K562 (cell line): Measurements from ENCODE around the gene HADHB. TPM values are rescaled to one million over a fixed set of nuclear protein-coding genes. Genes with fewer than 3 reads are reported as not detected.
A peak's percentile ranks its signal among the peaks of the same experiment; 100 is the strongest.

Experiments used
- ATAC-seq: fragments of 200-7000 bp; cut with Tn5 transposase; 3 replicates; pipeline ENCODE4 v1.9.1; 2020; ENCODE audit warnings: moderate library complexity
- BruUV-seq: library from RNA; stranded (reverse); fragments of 400-500 nt; replicated peaks from 2 replicates; lab custom pipeline; 2021; lab: Mats Ljungman, UMichigan
- CTCF ChIA-PET: fragments of 300-600 bp; formaldehyde crosslinking; extraction: SDS; loops from one replicate; lab custom pipeline; 2021; ENCODE audit warnings: low intra/inter-chr PET ratio; lab: Yijun Ruan, JAX
- POLR2A ChIA-PET: fragments of 300-600, 350-650 bp; sonication (Branson Sonifier 250); formaldehyde crosslinking; extraction: SDS; loops from one replicate; lab custom pipeline; 2021; ENCODE audit warnings: antibody characterized with exemption, inconsistent platforms; lab: Yijun Ruan, JAX
- DNase-seq, 4 experiments: peaks; one replicate each; pipeline versions ENCODE4 v3.0.0 to v3.0.0-alpha.2; 2011 to 2018; ENCODE audit warnings: low spot score in 3 of 4, mixed read lengths in 3 of 4; ENCODE audit errors: extremely low read depth in 1 of 4
- FAIRE-seq: peaks from 2 replicates; lab custom pipeline; 2011; peaks lifted over from hg19 to GRCh38; lab: Jason Lieb, UNC
- H2AFZ ChIP-seq: 2 replicates; pipeline ENCODE4 v1.6.0; 2011; ENCODE audit warnings: low read depth, low read length, control low read depth, inconsistent platforms
- H3K27ac ChIP-seq: fragments of 200-600 bp; 3 replicates; pipeline ENCODE4 v1.8.0; 2011; ENCODE audit warnings: low read depth, mild to moderate bottlenecking, control low read depth, inconsistent platforms, low read length, moderate library complexity, mixed read lengths; ENCODE audit errors: extremely low read depth
- H3K27me3 ChIP-seq, 2 experiments: fragments of 300-600 bp in 1 of 2; 2 replicates in 1 of 2; 3 replicates in 1 of 2; pipeline versions ENCODE4 v1.6.0 to v1.8.0; 2011; ENCODE audit warnings: inconsistent platforms in 2 of 2, low read length in 2 of 2, mild to moderate bottlenecking in 1 of 2, mixed read lengths in 1 of 2, moderate library complexity in 1 of 2; ENCODE audit not compliant: control insufficient read depth in 2 of 2, insufficient read depth in 2 of 2
- H3K36me3 ChIP-seq: fragments of 300-600 bp; 3 replicates; pipeline ENCODE4 v1.8.0; 2011; ENCODE audit warnings: mild to moderate bottlenecking, low read length, inconsistent platforms; ENCODE audit not compliant: control insufficient read depth, insufficient read depth
- H3K4me1 ChIP-seq, 2 experiments: fragments of 200-600 bp in 1 of 2; replicated peaks in 1 of 2; 2 replicates in 1 of 2; 3 replicates in 1 of 2; pipeline versions ENCODE4 v1.5.1 to v1.8.0; 2011; ENCODE audit warnings: inconsistent platforms in 2 of 2, low read length in 2 of 2, mild to moderate bottlenecking in 1 of 2, mixed read lengths in 1 of 2, moderate library complexity in 1 of 2; ENCODE audit not compliant: control insufficient read depth in 2 of 2, insufficient read depth in 2 of 2
- H3K4me2 ChIP-seq: 2 replicates; pipeline ENCODE4 v1.6.1; 2011; ENCODE audit warnings: low read length, control low read depth, inconsistent platforms, mixed read lengths; ENCODE audit not compliant: insufficient read depth
- H3K4me3 ChIP-seq: fragments of 200-600 bp; sonication (generic), shearing (Covaris generic); 2 replicates; pipeline ENCODE4 v1.5.1; 2016; ENCODE audit warnings: control low read depth, inconsistent platforms
- H3K79me2 ChIP-seq: fragments of 200-600 bp; 3 replicates; pipeline ENCODE4 v1.8.0; 2011; ENCODE audit warnings: low read length, inconsistent platforms; ENCODE audit not compliant: control insufficient read depth, insufficient read depth
- H3K9ac ChIP-seq, 2 experiments: 2 replicates each; pipeline versions ENCODE4 v1.6.0 to v1.6.1; 2011; ENCODE audit warnings: low read depth in 2 of 2, low read length in 2 of 2, control low read depth in 1 of 2, inconsistent platforms in 1 of 2, mild to moderate bottlenecking in 1 of 2, mixed read lengths in 1 of 2; ENCODE audit not compliant: insufficient read depth in 1 of 2
- H3K9me1 ChIP-seq: one replicate; pipeline ENCODE4 v1.6.0; 2011; ENCODE audit warnings: inconsistent platforms, mild to moderate bottlenecking, low read length, moderate library complexity; ENCODE audit not compliant: control insufficient read depth, insufficient read depth
- H3K9me3 ChIP-seq: replicated peaks from 2 replicates; pipeline ENCODE4 v1.5.1; 2011; ENCODE audit warnings: low read depth, low read length, inconsistent platforms; ENCODE audit not compliant: control insufficient read depth, insufficient read depth
- H4K20me1 ChIP-seq: replicated peaks from 2 replicates; pipeline ENCODE4 v1.6.1; 2011; ENCODE audit warnings: low read length, inconsistent platforms, mixed read lengths; ENCODE audit not compliant: control insufficient read depth, insufficient read depth
- BCOR ChIP-seq: fragments of 450-650 bp; IDR thresholded peaks from 2 replicates; pipeline ENCODE4 v1.6.1; 2016
- CSDE1 ChIP-seq, 2 experiments: fragments of 450-650 bp; IDR thresholded peaks; 2 replicates each; pipeline ENCODE4 v1.6.1; 2016; ENCODE audit warnings: mild to moderate bottlenecking in 1 of 2
- GTF2F1 ChIP-seq: IDR thresholded peaks from 2 replicates; pipeline ENCODE4 v1.6.1; 2011; ENCODE audit warnings: low read depth, low read length, improper control_type of control experiment
- KLF6 ChIP-seq: fragments of 250-450 bp; sonication (Bioruptor Pico); IDR thresholded peaks from 2 replicates; pipeline ENCODE4 v1.4.0; 2020; ENCODE audit warnings: mild to moderate bottlenecking, moderate library complexity, borderline replicate concordance
- MLX ChIP-seq, 2 experiments: fragments of 450-650 bp in 1 of 2; sonication (generic) in 1 of 2; formaldehyde crosslinking; conservative IDR thresholded peaks; 2 replicates each; pipeline versions ENCODE4 v1.4.0 to v1.8.1; 2020 to 2022; ENCODE audit warnings: mild to moderate bottlenecking in 1 of 2, missing genetic modification reagents in 1 of 2
- RBBP5 ChIP-seq: fragments of 200-600 bp; sonication (generic); IDR thresholded peaks from 2 replicates; pipeline ENCODE4 v1.6.1; 2012; ENCODE audit warnings: borderline replicate concordance, mild to moderate bottlenecking, low read length, control low read depth, inconsistent platforms; ENCODE audit not compliant: insufficient read depth, poor library complexity, severe bottlenecking
- SNIP1 ChIP-seq: fragments of 450-650 bp; IDR thresholded peaks from 2 replicates; pipeline ENCODE4 v1.7.1; 2017; ENCODE audit warnings: low read depth, mild to moderate bottlenecking
- ZSCAN29 ChIP-seq: fragments of 450-650 bp; IDR thresholded peaks from 2 replicates; pipeline ENCODE4 v1.6.1; 2017
- WGBS: fragments of 100-300 bp; shearing (Covaris generic); methylation state at CpG from one replicate; pipeline ENCODE4 v1.1.6; 2016; ENCODE audit warnings: low coverage, mixed read lengths; ENCODE audit not compliant: insufficient coverage; ENCODE audit errors: missing lambda C conversion rate; 5-methylcytosine and 5-hydroxymethylcytosine counted together
- in situ Hi-C: fragments of 300-500 bp; cut with MboI; formaldehyde crosslinking; loops from 4 replicates; pipeline ENCODE4 v1.15.0; 2018; ENCODE audit warnings: inconsistent platforms, mixed read lengths
- intact Hi-C: fragments of 100-400 bp; cut with micrococcal nuclease; formaldehyde crosslinking; loops from 2 replicates; pipeline ENCODE4 v1.14.2; 2022
- polyA plus RNA-seq, 8 experiments: library from polyadenylated mRNA; depleted of rRNA in 4 of 8; stranded (reverse) in 5 of 8; unstranded in 3 of 8; fragments of >200 nt; fragmentation: Nextera tagmentation in 2 of 8; fragmentation: Illumina TruSeq in 1 of 8; extraction: Ambion mirVana in 2 of 8; extraction: Trizol in 1 of 8; gene quantifications; 2 replicates each; pipeline versions ENCODE4 v1.2.1 to v1.2.3, GENCODE V29; 2011 to 2014; ENCODE audit warnings: inconsistent platforms in 1 of 8, missing spikeins in 1 of 8
- total RNA-seq, 7 experiments: library from RNA; depleted of rRNA in 6 of 7; stranded (reverse); fragments of >200 nt in 6 of 7; fragmentation: Illumina TruSeq in 2 of 7; extraction: Trizol in 2 of 7; gene quantifications; 2 replicates each; pipeline versions ENCODE4 v1.2.1 to v1.2.3, GENCODE V29; 2011 to 2021; ENCODE audit warnings: low replicate concordance in 1 of 7
- TF ChIP-seq, protein P1 (sequence below): fragments of 450-650 bp; IDR thresholded peaks from 2 replicates; pipeline ENCODE4 v1.6.1; 2016
- TF ChIP-seq, protein P2 (sequence below), 2 experiments: fragments of 450-650 bp; conservative IDR thresholded peaks; 2 replicates each; pipeline ENCODE4 v1.6.1; 2017; ENCODE audit warnings: mild to moderate bottlenecking in 2 of 2, moderate library complexity in 2 of 2

The HADHB gene
- total and polyA plus RNA-seq, 9 of the 15 experiments (the other 6 are each of a cell fraction or from before 2014, with no cell fraction given) = 67.3 to 199 (median 100) TPM

DNA sequence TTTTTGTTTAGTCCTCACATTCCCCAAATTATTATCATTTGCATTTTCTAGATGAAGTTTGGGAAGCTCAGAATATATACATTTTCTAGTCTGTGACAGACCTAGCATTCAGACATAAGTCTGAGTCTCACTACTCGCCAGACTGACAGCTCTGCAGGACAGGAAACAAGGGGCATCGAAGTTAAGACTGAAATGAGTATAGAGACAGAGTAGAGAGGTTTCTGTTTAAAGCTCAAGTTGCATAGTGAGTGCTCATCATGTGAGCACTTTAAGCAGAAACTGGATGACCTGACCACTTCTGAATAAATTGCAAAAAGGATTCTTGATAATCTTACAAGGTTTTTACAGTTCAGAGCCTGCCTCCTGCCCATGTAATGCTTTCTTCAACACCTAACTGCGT lies 1.1 kb downstream of the HADHB start:
- DNase-seq = peak in 1 of 4 experiments; percentile 47
- Histone ChIP-seq H3K27ac (peak overlapping the region; percentile 95; the same call in 2 of the 3 replicates), H4K20me1 (no peaks in the 10 kb centered on the region), H3K4me3 (peak overlapping the region; percentile 82), H2AFZ (no peak overlapping the region), H3K27me3 (no peaks in the 10 kb centered on the region), H3K4me1 (peaks cover 6 to 11% of the 10 kb centered on the region in 2 experiments; a peak in 3 of 5 replicates), H3K9me1 (no peaks in the 10 kb centered on the region), H3K9ac (peak overlapping the region in 1 of 2 experiments; percentile 84; a peak in 2 of 4 replicates), H3K4me2 (peak overlapping the region; percentile 87), H3K36me3 (peaks cover 3% of the 10 kb centered on the region; the same call in 1 of the 3 replicates), H3K79me2 (peaks cover 100% of the 10 kb centered on the region), H3K9me3 (no peaks in the 10 kb centered on the region)
- intact Hi-C loops = no loop called here
- WGBS = 0% methylated on average over 3 of the region's 3 CpGs
- peak; percentile 11; the same call in 2 of the 3 replicates for ATAC-seq
- POLR2A ChIA-PET = interaction anchor here (0.6 to 6.0 kb wide), 12 partner anchors 8 to 1701 kb away, joined by 3 to 74 read pairs (median 3); no protein-coding TSS in a partner anchor
- CTCF ChIA-PET = no interaction called here
- no peak for TF ChIP-seq BCOR
- TF ChIP-seq, protein P1, sequence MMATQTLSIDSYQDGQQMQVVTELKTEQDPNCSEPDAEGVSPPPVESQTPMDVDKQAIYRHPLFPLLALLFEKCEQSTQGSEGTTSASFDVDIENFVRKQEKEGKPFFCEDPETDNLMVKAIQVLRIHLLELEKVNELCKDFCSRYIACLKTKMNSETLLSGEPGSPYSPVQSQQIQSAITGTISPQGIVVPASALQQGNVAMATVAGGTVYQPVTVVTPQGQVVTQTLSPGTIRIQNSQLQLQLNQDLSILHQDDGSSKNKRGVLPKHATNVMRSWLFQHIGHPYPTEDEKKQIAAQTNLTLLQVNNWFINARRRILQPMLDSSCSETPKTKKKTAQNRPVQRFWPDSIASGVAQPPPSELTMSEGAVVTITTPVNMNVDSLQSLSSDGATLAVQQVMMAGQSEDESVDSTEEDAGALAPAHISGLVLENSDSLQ = peak; percentile 76
- in situ Hi-C loops = no loop called here
- FAIRE-seq = no peak
- BruUV-seq = no TSS peak

GRCh38 chr2:26246818-26247217 lies 2.1 kb downstream of the HADHB start:
- H3K9me3 ChIP-seq = no peaks in the 10 kb centered on the region
- CTCF ChIA-PET = no interaction called here
- peak; percentile 18; the same call in 2 of the 3 replicates for ATAC-seq
- H2AFZ ChIP-seq = peak overlapping the region; percentile 41
- peak overlapping the region; percentile 87 for H3K4me2 ChIP-seq
- in situ Hi-C loops (no loop called here), intact Hi-C loops (no loop called here)
- H3K27ac ChIP-seq = peak overlapping the region; percentile 95
- no TSS peak for BruUV-seq
- H3K4me3 ChIP-seq = peak overlapping the region; percentile 82
- DNase-seq = peak; percentile 33 to 71 (median 34)
- no peaks in the 10 kb centered on the region for H3K27me3 ChIP-seq
- peaks cover 100% of the 10 kb centered on the region for H3K79me2 ChIP-seq
- no peaks in the 10 kb centered on the region for H4K20me1 ChIP-seq
- POLR2A ChIA-PET = interaction anchor here (0.6 to 6.0 kb wide), 6 partner anchors 13 to 65 kb away, joined by 3 to 74 read pairs (median 3); no protein-coding TSS in a partner anchor
- FAIRE-seq = peak; percentile 72
- H3K4me1 ChIP-seq = peaks cover 6 to 7% of the 10 kb centered on the region in 2 experiments; a peak in 3 of 5 replicates
- no peaks in the 10 kb centered on the region for H3K9me1 ChIP-seq
- H3K9ac ChIP-seq = peak overlapping the region in 1 of 2 experiments; percentile 84; a peak in 2 of 4 replicates
- H3K36me3 ChIP-seq = peaks cover 3% of the 10 kb centered on the region; the same call in 1 of the 3 replicates
- 4% methylated on average over 9 of the region's 9 CpGs for WGBS
- TF ChIP-seq ZSCAN29 (no peak), CSDE1 (IDR thresholded peaks at IDR 0.05) (no peak), MLX (CRISPR knock-in tag; conservative IDR thresholded peaks at IDR 0.05) (no peak), KLF6 (CRISPR knock-in tag) (no peak), RBBP5 (no peak), SNIP1 (no peak), GTF2F1 (no peak)
- TF ChIP-seq, protein P2, sequence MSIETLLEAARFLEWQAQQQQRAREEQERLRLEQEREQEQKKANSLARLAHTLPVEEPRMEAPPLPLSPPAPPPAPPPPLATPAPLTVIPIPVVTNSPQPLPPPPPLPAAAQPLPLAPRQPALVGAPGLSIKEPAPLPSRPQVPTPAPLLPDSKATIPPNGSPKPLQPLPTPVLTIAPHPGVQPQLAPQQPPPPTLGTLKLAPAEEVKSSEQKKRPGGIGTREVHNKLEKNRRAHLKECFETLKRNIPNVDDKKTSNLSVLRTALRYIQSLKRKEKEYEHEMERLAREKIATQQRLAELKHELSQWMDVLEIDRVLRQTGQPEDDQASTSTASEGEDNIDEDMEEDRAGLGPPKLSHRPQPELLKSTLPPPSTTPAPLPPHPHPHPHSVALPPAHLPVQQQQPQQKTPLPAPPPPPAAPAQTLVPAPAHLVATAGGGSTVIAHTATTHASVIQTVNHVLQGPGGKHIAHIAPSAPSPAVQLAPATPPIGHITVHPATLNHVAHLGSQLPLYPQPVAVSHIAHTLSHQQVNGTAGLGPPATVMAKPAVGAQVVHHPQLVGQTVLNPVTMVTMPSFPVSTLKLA (conservative IDR thresholded peaks at IDR 0.05) = peak; percentile 86 to 87
- TF ChIP-seq, protein P1 = no peak
